NB4 (cell line): Measurements from ENCODE around the gene SEPTIN5.
A peak's percentile ranks its signal among the peaks of the same experiment; 100 is the strongest.

ENCODE experiments used
- CTCF ChIP-seq: IDR thresholded peaks from one replicate; pipeline ENCODE4 v1.5.1; 2012; ENCODE audit warnings: low read depth, low read length
- MAX ChIP-seq: IDR thresholded peaks from 2 replicates; pipeline ENCODE4 v1.6.1; 2011; ENCODE audit warnings: low read depth, low read length
- MYC ChIP-seq: IDR thresholded peaks from 2 replicates; pipeline ENCODE4 v1.6.1; 2011; ENCODE audit warnings: low read depth, low read length
- POLR2A ChIP-seq: IDR thresholded peaks from 2 replicates; pipeline ENCODE4 v1.6.1; 2011; ENCODE audit warnings: mild to moderate bottlenecking; ENCODE audit not compliant: insufficient read length; ENCODE audit errors: extremely low read depth

DNA sequence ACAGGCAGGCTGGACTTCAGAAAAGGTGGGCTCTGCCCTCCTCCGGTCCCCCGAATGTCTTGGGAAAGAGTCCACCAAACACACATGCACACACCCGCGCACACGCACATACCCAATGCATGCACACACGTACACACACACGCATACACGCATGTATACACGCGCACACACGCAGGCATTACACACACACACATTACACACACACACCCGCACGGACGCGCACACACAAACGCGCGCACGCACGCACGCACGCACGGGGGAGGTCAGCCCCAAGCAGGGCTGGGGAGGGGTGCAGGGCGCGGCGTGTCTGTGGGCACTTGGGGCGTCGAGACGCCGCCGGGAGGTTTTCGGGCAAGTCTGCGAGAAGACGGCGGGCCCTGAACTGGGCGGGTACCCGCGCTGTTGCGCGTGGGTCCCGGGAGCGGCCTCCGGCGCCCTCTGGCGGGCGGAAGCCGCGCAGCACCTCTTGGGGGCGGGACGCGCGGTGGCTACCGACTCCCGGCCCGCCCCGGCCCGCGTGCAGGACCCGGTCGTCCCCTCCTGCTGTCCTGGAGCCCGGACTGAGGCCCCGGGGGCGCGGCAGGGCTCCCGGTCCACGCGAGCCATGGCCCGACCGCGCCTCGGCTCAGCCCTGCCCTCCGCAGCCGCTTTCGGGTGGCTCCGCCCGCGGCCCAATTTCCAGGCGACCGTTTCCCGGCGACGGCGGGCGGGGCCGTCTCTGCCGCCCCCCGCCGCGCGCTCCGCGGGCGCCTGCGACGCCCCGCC lies 3.6 kb downstream of the SEPTIN5 start:
- peak; percentile 51 for TF ChIP-seq CTCF
- no peak for TF ChIP-seq MAX
- TF ChIP-seq POLR2A, result no peak
- TF ChIP-seq MYC, result peak; percentile 50
